GM21528 (cell line): ENCODE measurements around the gene PPDPF.
"Not testable (repeated sequence)": the region's sequence is repeated elsewhere in the genome, so short reads cannot be mapped to it uniquely, and the experiment has no call there.

Experiments used
- ATAC-seq: cut with Tn5 transposase; IDR thresholded peaks from one replicate; pipeline ENCODE4 v1.9.1; 2021; ENCODE audit warnings: mild to moderate bottlenecking, moderate library complexity; ENCODE audit not compliant: unreplicated experiment, low FRiP score

The PPDPF gene

DNA sequence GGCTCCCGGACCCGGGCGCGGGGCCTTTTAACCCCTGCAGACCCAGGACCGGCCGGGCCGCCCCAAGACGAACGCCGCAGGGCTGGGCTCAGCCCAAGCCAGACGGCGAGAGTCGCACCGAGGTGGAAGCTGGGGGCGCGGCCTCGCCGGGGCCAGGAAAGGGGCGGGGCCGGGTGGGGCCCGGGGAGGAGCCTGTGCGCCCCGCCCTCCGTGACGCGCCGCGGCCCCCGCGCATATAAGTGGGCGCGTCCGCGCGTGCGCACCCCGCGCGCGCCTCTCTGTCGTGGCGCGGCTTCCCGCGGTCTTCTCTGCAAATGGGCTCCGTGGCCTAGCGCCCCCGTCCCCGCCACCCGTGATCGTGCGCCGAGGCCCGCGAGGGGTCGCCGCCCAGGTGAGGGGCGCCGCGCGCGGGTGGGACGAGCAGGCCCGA lies at the start of gene PPDPF:
TSS of gene PPDPF (plus strand) at position 262 of the 430 bp plus-strand sequence. CDS start 544 bp downstream, outside the sequence.
- peak; percentile 66 for ATAC-seq

GRCh38 chr20:63471002-63471716 lies 49.4 kb upstream of the PPDPF start:
- no peak for ATAC-seq

DNA sequence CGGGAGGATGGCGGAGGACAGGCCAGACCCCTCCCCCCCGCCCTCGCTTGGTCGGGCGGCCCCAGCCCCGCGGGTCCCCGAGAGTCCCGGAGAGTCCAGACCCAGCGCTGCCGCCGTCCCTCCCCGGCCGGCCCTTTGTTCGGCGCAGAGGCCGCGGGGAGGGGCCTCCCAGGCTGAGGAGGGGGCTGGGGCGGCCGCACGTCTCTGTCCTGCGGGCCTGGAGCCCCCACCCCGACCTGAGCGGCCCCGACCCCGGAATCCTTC lies 48.9 kb upstream of the PPDPF start:
- no peak for ATAC-seq

DNA sequence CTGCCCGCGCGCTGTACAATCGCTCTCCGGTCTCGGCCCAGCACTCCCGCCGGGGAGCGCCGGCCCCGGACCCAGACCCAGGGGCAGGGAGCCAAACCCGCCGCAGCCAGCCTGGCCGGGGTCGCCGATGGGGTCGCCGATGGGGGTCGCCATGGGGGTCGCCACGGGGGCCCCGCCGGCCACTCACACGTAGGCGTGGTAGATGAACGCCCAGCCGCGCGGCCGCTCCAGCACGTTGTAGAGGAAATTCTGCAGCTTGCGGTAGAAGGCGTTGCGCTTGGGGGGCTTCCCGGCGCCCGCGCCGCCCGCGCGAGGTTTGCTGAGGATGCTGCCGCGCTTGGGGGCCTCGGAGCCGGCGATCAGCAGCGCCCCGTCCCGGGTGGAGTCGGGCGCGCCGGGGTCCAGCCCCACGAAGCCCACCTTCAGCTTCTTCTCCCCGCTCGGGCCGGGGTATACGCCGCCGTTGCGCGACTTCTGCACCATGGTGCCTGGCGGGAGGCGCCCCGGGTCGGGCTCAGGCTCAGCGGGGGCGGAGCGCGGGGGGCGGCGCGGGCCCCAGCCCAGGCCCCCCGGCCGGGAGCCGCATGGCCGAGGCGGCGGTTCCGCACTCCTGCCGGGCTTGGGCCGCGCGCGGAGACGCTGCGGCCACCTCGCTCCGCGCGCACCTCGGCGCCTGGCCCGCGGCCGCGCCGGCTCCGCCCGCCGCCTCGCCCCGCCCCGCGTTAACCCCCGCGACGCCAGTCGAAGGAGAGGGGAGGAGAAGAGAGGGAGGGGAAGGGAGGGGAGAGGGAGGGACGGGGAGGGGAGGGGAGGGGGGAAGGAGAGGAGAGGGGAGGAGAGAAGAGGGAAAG lies 48.4 kb upstream of the PPDPF start, which contains the start of gene KCNQ2:
TSS of gene KCNQ2 (minus strand) at position 675 of the 851 bp plus-strand sequence. CDS start at position 483, 192 bp downstream.
- no peak for ATAC-seq

DNA sequence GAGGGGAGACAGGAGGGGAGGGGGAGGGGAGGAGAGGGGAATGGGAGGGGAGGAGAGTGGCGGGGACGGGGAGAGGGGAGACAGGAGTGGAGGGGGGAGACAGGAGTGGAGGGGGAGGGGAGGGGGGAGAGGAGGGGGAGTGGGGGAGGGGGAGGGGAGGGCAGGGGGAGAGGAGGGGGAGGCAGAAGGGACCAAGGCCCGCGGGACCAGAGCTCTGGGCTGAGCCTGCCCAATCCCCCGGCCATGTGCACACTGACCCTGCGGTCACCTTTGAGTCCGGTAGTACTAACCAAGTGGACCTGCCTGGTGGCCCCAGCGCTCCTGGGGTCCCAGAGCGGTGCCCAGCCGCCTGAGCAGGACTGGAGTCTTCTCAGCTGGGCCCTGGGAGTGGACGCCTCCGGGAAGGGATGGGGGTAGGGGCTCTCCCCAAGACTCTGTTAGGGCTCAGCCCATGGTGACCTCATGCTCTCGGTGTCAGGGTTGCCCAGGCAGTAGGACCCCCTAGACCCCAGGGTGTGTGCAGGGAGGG lies 47.6 kb upstream of the PPDPF start:
- no peak for ATAC-seq

- no peak for ATAC-seq
Measured at GRCh38 chr20:63473555-63474449, 46.8 kb upstream of the PPDPF start.

DNA sequence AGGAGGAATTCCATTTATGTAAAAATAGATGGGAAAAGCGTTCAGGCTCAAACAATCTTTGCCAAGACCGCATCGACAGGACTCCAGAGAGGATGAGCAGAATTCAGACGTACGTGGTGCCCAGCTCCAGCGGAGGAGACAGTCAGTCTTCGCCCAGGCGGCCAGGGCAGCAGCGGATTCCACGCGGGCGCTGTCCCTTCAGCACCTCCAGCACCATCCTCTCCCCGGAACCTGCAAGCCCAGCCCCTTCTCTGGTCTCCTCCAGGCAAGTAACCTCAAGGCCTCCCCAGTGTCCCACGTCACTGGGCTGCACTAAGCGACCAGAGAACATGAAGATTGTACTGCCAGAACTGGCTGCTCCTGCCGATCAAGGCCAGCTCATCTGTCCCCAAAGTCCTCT lies 45.4 kb upstream of the PPDPF start:
- ATAC-seq = no peak

- no peak for ATAC-seq
Measured at GRCh38 chr20:63477061-63477616, 43.4 kb upstream of the PPDPF start.

GRCh38 chr20:63477944-63478343 lies 42.6 kb upstream of the PPDPF start:
- no peak for ATAC-seq

- ATAC-seq = no peak
Measured at GRCh38 chr20:63478346-63479302, 41.9 kb upstream of the PPDPF start.

GRCh38 chr20:63479695-63480419 lies 40.7 kb upstream of the PPDPF start:
- ATAC-seq = not testable (repeated sequence)

DNA sequence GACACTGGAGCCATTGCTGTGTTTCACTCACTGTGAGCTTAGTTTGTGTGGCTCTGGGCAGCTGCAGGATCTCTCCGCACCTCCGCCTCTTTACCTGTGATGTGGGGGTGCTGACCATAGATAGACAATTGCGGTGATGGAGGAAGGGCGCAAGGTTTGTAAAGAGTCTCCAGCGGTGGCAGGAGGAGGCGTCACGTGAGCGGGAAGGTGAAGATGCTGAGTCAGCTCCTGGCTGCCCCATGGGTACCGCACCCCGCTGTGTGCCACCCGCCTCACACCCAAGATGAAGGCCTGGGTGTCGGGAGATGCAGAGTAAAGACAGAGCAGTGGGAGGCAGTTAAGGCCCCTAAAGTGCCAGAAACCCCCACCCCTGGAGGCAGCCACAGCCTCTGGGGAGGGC lies 39.1 kb upstream of the PPDPF start:
- no peak for ATAC-seq

GRCh38 chr20:63482021-63482587 lies 38.5 kb upstream of the PPDPF start:
- ATAC-seq = no peak

- ATAC-seq = no peak
Measured at GRCh38 chr20:63483834-63484233, 36.7 kb upstream of the PPDPF start.

DNA sequence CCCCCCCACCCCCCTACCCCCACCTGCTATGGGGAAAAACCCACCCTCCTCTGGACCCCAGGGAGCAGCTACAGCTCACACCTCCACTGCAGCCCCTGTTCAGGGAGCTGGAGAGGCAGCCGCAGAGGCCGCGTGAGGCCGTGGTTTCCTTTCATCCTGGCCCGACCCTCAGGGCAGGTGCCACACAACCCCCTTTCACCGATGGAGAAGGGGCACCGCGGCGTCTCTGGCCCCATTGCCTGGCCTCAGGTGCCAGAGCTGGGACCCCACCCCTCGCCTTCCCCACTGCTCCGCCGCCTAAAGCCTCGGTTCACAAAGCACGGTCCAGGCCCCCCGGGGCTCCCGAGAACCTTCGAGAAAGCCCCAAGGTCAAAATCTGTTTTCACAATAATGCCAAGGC lies 36.3 kb upstream of the PPDPF start:
- ATAC-seq = no peak

DNA sequence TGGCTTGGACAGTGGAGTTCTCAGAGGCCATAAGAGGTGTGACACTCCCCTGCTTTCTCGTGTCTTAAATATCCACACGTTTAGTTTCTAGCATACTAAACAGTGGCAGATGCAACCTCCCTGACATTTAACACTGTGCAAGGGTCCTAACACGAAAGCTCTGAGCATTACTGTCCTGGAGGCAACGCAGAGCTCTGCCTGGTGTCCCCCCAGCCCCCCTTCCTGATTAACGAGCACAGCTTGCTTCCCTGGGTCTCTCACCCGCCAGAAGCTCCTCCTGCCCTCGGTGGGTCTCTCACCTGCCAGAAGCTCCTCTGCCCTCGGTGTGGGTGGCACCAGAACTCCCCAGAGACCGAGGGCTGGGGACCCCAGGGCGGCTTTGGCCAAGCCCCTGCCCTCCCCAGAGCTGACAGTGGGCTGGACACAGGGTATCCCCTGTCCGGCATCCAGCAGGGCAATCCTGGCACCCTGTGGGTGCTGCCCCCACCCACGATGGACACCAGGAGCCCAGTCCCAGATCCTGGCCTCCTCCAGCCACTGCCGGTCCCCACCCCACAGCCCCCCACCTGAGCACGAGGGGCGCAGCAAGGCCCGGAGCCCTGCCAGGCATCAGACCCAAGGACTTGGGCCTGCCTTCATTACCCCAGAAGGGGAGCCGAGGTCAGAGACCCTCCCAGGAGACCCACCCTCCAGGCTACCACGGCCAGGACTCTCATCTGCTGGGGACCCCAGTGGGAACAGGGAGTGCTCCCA lies 35.7 kb upstream of the PPDPF start:
- ATAC-seq = no peak

GRCh38 chr20:63486300-63486855 lies 34.2 kb upstream of the PPDPF start:
- no peak for ATAC-seq
